ENCODE data around the gene ZKSCAN5. TPM values are rescaled to one million over a fixed set of nuclear protein-coding genes. Genes with fewer than 3 reads are reported as not detected.
"Not testable (repeated sequence)": the region's sequence is repeated elsewhere in the genome, so short reads cannot be mapped to it uniquely, and the experiment has no call there.

Gene ZKSCAN5
- total RNA-seq, 1 donor from 2014 or later = 10.3 TPM

DNA sequence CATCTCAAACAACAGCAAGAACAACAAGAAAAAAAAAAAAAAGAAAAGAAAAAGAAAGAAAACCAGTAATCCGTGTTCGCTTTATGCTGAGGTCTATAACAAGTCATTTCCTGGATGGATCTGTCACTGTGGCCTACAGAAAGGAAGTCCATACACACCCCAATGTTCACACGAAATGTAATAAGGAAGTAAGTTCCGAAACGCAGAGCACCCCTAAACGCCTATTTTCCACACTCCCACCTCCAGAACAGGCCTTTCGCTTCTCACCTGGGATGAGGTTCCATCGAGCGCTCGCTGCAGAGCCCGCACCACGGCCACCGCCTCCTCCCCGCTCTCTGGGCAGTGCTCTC is 5.1 kb upstream of the ZKSCAN5 start:
- FAIRE-seq (no peak), DNase-seq (ENCODE audit: low read depth) (peak; percentile 27)
- peaks cover 12% of the 10 kb centered on the region for H3K36me3 ChIP-seq (ENCODE audit: control insufficient read depth, insufficient read depth, low read length)
- TF ChIP-seq, protein P1, sequence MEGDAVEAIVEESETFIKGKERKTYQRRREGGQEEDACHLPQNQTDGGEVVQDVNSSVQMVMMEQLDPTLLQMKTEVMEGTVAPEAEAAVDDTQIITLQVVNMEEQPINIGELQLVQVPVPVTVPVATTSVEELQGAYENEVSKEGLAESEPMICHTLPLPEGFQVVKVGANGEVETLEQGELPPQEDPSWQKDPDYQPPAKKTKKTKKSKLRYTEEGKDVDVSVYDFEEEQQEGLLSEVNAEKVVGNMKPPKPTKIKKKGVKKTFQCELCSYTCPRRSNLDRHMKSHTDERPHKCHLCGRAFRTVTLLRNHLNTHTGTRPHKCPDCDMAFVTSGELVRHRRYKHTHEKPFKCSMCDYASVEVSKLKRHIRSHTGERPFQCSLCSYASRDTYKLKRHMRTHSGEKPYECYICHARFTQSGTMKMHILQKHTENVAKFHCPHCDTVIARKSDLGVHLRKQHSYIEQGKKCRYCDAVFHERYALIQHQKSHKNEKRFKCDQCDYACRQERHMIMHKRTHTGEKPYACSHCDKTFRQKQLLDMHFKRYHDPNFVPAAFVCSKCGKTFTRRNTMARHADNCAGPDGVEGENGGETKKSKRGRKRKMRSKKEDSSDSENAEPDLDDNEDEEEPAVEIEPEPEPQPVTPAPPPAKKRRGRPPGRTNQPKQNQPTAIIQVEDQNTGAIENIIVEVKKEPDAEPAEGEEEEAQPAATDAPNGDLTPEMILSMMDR (IDR thresholded peaks at IDR 0.05; ENCODE audit: insufficient read depth, low read length, severe bottlenecking) = no peak
- H3K4me3 ChIP-seq (ENCODE audit: low read depth, low read length) = peak overlapping the region; percentile 97
- H3K27me3 ChIP-seq (ENCODE audit: control insufficient read depth, insufficient read depth, low read length) = no peaks in the 10 kb centered on the region

- FAIRE-seq (no peak), DNase-seq (ENCODE audit: low read depth) (peak; percentile 77)
- Histone ChIP-seq H3K4me3 (ENCODE audit: low read depth, low read length) (peak within 1 kb of the TSS; percentile 97), H3K27me3 (ENCODE audit: control insufficient read depth, insufficient read depth, low read length) (no peaks in the 10 kb centered on the region), H3K36me3 (ENCODE audit: control insufficient read depth, insufficient read depth, low read length) (peaks cover 11% of the 10 kb centered on the region)
- TF ChIP-seq, protein P1 (IDR thresholded peaks at IDR 0.05; ENCODE audit: insufficient read depth, low read length, severe bottlenecking) = no peak
These were observed 4.5 kb upstream of the ZKSCAN5 start, which contains the start of gene ZNF394 for GRCh38 chr7:99499721-99500636. Gene ZNF394 (minus strand): TSS chr7:99500281. CDS start chr7:99500093, 188 bp downstream.

GRCh38 chr7:99500637-99501009 is 3.8 kb upstream of the ZKSCAN5 start:
- TF ChIP-seq, protein P1 (IDR thresholded peaks at IDR 0.05; ENCODE audit: insufficient read depth, low read length, severe bottlenecking) = no peak
- peaks cover 10% of the 10 kb centered on the region for H3K36me3 ChIP-seq (ENCODE audit: control insufficient read depth, insufficient read depth, low read length)
- no peaks in the 10 kb centered on the region for H3K27me3 ChIP-seq (ENCODE audit: control insufficient read depth, insufficient read depth, low read length)
- peak overlapping the region; percentile 97 for H3K4me3 ChIP-seq (ENCODE audit: low read depth, low read length)
- DNase-seq (ENCODE audit: low read depth) (no peak), FAIRE-seq (no peak)

DNA sequence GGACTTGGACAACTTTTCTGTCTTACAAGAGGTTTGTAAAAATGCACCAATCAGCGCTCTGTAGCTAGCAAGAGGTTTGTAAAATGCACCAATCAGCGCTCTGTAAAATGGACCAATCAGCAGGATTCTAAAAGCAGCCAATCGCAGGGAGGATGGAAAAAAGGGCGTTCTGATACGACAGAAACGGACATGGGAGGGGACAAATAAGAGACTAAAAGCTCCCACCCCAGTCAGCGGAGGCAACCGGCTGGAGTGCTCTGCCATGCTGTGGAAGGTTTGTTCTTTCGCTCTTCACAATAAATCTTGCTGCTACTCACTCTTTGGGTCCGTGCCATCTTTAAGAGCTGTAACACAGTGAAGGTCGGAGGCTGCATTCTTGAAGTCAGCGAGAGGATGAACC is 3.2 kb upstream of the ZKSCAN5 start:
- not testable (repeated sequence) for DNase-seq (ENCODE audit: low read depth); H3K27me3 ChIP-seq (ENCODE audit: control insufficient read depth, insufficient read depth, low read length); H3K36me3 ChIP-seq (ENCODE audit: control insufficient read depth, insufficient read depth, low read length); FAIRE-seq; H3K4me3 ChIP-seq (ENCODE audit: low read depth, low read length)

DNA sequence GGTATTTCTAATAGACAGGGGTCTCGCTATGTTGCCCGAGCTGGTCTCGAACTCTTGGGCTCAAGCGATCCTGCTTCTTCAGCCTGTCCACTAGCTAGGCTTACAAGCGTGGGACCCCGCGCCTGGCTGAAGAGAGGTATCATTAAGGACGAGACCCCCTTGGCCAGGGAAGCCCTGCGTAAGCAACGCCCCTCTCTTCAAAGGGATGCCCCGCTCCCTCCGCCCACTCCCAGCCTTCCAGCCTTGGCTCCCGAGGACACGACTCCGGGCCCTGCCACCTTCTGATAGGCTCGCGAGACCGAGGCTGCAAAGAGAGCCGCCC is 220 bp upstream of the ZKSCAN5 start:
- FAIRE-seq = no peak
- TF ChIP-seq, protein P1 (IDR thresholded peaks at IDR 0.05; ENCODE audit: insufficient read depth, low read length, severe bottlenecking) = no peak
- Histone ChIP-seq H3K36me3 (ENCODE audit: control insufficient read depth, insufficient read depth, low read length) (no peaks in the 10 kb centered on the region), H3K4me3 (ENCODE audit: low read depth, low read length) (peak overlapping the region; percentile 89), H3K27me3 (ENCODE audit: control insufficient read depth, insufficient read depth, low read length) (no peaks in the 10 kb centered on the region)
- DNase-seq (ENCODE audit: low read depth) = no peak

- FAIRE-seq (no peak), DNase-seq (ENCODE audit: low read depth) (peak; percentile 8)
- TF ChIP-seq, protein P1 (IDR thresholded peaks at IDR 0.05; ENCODE audit: insufficient read depth, low read length, severe bottlenecking) = no peak
- Histone ChIP-seq H3K36me3 (ENCODE audit: control insufficient read depth, insufficient read depth, low read length) (no peaks in the 10 kb centered on the region), H3K27me3 (ENCODE audit: control insufficient read depth, insufficient read depth, low read length) (no peaks in the 10 kb centered on the region), H3K4me3 (ENCODE audit: low read depth, low read length) (peak overlapping the region; percentile 89)
These were observed 831 bp downstream of the ZKSCAN5 start for GRCh38 chr7:99505324-99505662.

Measured in bronchial epithelial cell (primary cell).